ENCODE results near the gene NUDT4B.
"Not testable (repeated sequence)": the region's sequence is repeated elsewhere in the genome, so short reads cannot be mapped to it uniquely, and the experiment has no call there.

DNA sequence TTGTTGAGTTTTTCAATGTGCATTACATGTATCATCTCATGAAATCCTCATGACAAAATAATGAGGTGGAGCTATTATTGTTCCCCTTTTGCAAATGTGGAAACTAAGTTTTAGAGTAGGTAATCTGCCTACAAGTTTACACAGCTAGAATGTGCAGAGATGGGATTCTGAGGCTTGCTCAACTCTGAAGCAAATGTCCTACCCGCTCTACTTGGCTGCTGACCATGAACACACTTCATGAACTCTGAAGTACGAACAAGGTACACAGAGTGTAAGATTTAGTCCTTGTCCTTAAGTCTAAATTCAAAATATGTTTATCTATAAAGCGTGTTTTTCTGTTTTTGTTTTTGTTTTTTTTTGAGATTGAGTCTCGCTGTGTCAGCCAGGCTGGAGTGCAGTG lies 5.4 kb upstream of the NUDT4B start:
- TF ChIP-seq, protein P1, sequence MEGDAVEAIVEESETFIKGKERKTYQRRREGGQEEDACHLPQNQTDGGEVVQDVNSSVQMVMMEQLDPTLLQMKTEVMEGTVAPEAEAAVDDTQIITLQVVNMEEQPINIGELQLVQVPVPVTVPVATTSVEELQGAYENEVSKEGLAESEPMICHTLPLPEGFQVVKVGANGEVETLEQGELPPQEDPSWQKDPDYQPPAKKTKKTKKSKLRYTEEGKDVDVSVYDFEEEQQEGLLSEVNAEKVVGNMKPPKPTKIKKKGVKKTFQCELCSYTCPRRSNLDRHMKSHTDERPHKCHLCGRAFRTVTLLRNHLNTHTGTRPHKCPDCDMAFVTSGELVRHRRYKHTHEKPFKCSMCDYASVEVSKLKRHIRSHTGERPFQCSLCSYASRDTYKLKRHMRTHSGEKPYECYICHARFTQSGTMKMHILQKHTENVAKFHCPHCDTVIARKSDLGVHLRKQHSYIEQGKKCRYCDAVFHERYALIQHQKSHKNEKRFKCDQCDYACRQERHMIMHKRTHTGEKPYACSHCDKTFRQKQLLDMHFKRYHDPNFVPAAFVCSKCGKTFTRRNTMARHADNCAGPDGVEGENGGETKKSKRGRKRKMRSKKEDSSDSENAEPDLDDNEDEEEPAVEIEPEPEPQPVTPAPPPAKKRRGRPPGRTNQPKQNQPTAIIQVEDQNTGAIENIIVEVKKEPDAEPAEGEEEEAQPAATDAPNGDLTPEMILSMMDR (optimal IDR thresholded peaks at IDR 0.05 in 1 of 3, IDR thresholded peaks at IDR 0.05 in 1 of 3, conservative IDR thresholded peaks at IDR 0.05 in 1 of 3; ENCODE audit: extremely low read depth in 1 of 3, insufficient read depth in 2 of 3, low read length in 3 of 3), result not testable (repeated sequence)
- not testable (repeated sequence) for TF ChIP-seq EZH2 (IDR thresholded peaks at IDR 0.05; ENCODE audit: low read length)
